HCT116 (cell line): ENCODE measurements around the gene APH1B. TPM values are rescaled to one million over a fixed set of nuclear protein-coding genes. Genes with fewer than 3 reads are reported as not detected.

Source experiments
- ATAC-seq: fragments of 200-7000 bp; cut with Tn5 transposase; 2 replicates; pipeline ENCODE4 v1.9.1; 2020; ENCODE audit warnings: mild to moderate bottlenecking, moderate library complexity
- BruUV-seq: library from RNA; stranded (reverse); fragments of 400-500 nt; replicated peaks from 2 replicates; lab custom pipeline; 2021; lab: Mats Ljungman, UMichigan
- CTCF ChIA-PET: fragments of 300-600 bp; sonication (Branson Sonifier 250); formaldehyde crosslinking; loops from one replicate; lab custom pipeline; 2021; ENCODE audit warnings: antibody characterized with exemption; lab: Charles Lee
- POLR2A ChIA-PET: fragments of 300-600, 350-600 bp; sonication (Branson Sonifier 250); formaldehyde crosslinking; loops from one replicate; lab custom pipeline; 2021; ENCODE audit warnings: antibody characterized with exemption; lab: Charles Lee
- RAD21 ChIA-PET, 2 experiments: fragments of 300-600 bp; sonication (Branson Sonifier 250); formaldehyde crosslinking; loops; one replicate each; lab custom pipeline; 2023; ENCODE audit warnings: low total read pairs in 2 of 2; ENCODE audit not compliant: uncharacterized antibody in 2 of 2, unreplicated experiment in 2 of 2, low non-redundant PET in 1 of 2; lab: Charles Lee
- DNase-seq: peaks from one replicate; pipeline ENCODE4 v3.0.0-alpha.2; 2010; ENCODE audit warnings: low read depth, low spot score
- H2AFZ ChIP-seq: fragments of 200-600 bp; shearing (Covaris generic), sonication (generic); 2 replicates; pipeline ENCODE4 v1.6.1; 2017; ENCODE audit warnings: low read depth, mixed run types, mixed read lengths, antibody characterized with exemption, low read length; ENCODE audit not compliant: poor library complexity, severe bottlenecking
- H3K27ac ChIP-seq: 2 replicates; pipeline ENCODE4 v1.5.1; 2012; ENCODE audit warnings: low read depth, low read length
- H3K27me3 ChIP-seq: fragments of 200-600 bp; sonication (generic); 2 replicates; pipeline ENCODE4 v1.6.1; 2016; ENCODE audit warnings: mixed run types, low read length, mixed read lengths; ENCODE audit not compliant: insufficient read depth
- H3K36me3 ChIP-seq, 2 experiments: fragments of 200-500 bp in 1 of 2; fragments of 200-600 bp in 1 of 2; sonication (Bioruptor generic) in 1 of 2; sonication (generic) in 1 of 2; 2 replicates each; pipeline versions ENCODE4 v1.5.1 to v1.6.1; 2014 to 2016; ENCODE audit warnings: low read length in 2 of 2, inconsistent platforms in 1 of 2, mixed read lengths in 1 of 2, mixed run types in 1 of 2; ENCODE audit not compliant: insufficient read depth in 2 of 2, control insufficient read depth in 1 of 2
- H3K4me1 ChIP-seq, 2 experiments: fragments of 200-600 bp in 1 of 2; sonication (generic) in 1 of 2; 2 replicates each; pipeline versions ENCODE4 v1.5.1 to v1.6.1; 2012 to 2017; ENCODE audit warnings: low read length in 2 of 2, inconsistent platforms in 1 of 2, mild to moderate bottlenecking in 1 of 2, mixed read lengths in 1 of 2, mixed run types in 1 of 2, moderate library complexity in 1 of 2; ENCODE audit not compliant: insufficient read depth in 2 of 2, control insufficient read depth in 1 of 2
- H3K4me2 ChIP-seq: fragments of 200-600 bp; sonication (generic); 2 replicates; pipeline ENCODE4 v1.6.1; 2017; ENCODE audit warnings: mixed run types, low read length, mixed read lengths
- H3K4me3 ChIP-seq, 2 experiments: fragments of 200-600 bp in 1 of 2; sonication (generic) in 1 of 2; replicated peaks in 1 of 2; 2 replicates each; pipeline ENCODE4 v1.5.1; 2011 to 2016; ENCODE audit warnings: low read length in 2 of 2, control low read depth in 1 of 2, low read depth in 1 of 2, mild to moderate bottlenecking in 1 of 2, mixed read lengths in 1 of 2, mixed run types in 1 of 2
- H3K79me2 ChIP-seq: fragments of 200-600 bp; sonication (generic); 2 replicates; pipeline ENCODE4 v1.6.1; 2017; ENCODE audit warnings: mild to moderate bottlenecking, mixed run types, low read length, moderate library complexity, mixed read lengths; ENCODE audit not compliant: insufficient read depth
- H3K9ac ChIP-seq: fragments of 200-600 bp; sonication (generic); 2 replicates; pipeline ENCODE4 v1.6.1; 2016; ENCODE audit warnings: low read length, mixed read lengths
- H3K9me2 ChIP-seq: fragments of 200-600 bp; sonication (generic), shearing (Covaris generic); 2 replicates; pipeline ENCODE4 v1.6.1; 2017; ENCODE audit warnings: mixed run types, mild to moderate bottlenecking, moderate library complexity; ENCODE audit not compliant: insufficient read depth
- H3K9me3 ChIP-seq, 2 experiments: fragments of 200-500 bp in 1 of 2; fragments of 200-600 bp in 1 of 2; sonication (Bioruptor generic) in 1 of 2; sonication (generic) in 1 of 2; 2 replicates each; pipeline ENCODE4 v1.6.1; 2014 to 2017; ENCODE audit warnings: low read length in 2 of 2, mixed read lengths in 2 of 2, inconsistent platforms in 1 of 2, low read depth in 1 of 2, mild to moderate bottlenecking in 1 of 2, mixed run types in 1 of 2, moderate library complexity in 1 of 2; ENCODE audit not compliant: control insufficient read depth in 1 of 2, insufficient read depth in 1 of 2
- H4K20me1 ChIP-seq: fragments of 200-600 bp; sonication (generic), shearing (Covaris generic); 2 replicates; pipeline ENCODE4 v1.6.1; 2017; ENCODE audit warnings: mixed run types, mild to moderate bottlenecking, moderate library complexity; ENCODE audit not compliant: insufficient read depth
- ATF3 ChIP-seq: IDR thresholded peaks from 2 replicates; pipeline ENCODE4 v1.6.1; 2012
- CBX3 ChIP-seq: IDR thresholded peaks from 2 replicates; pipeline ENCODE4 v1.6.1; 2012; ENCODE audit warnings: low read depth
- CEBPB ChIP-seq: IDR thresholded peaks from 2 replicates; pipeline ENCODE4 v1.6.1; 2012; ENCODE audit warnings: low read depth
- CTCF ChIP-seq, 3 experiments: fragments of 200-600 bp in 1 of 3; sonication (generic) in 1 of 3; IDR thresholded peaks in 2 of 3; conservative IDR thresholded peaks in 1 of 3; 2 replicates each; pipeline ENCODE4 v1.5.1; 2012 to 2017; ENCODE audit warnings: low read depth in 2 of 3, low read length in 2 of 3, antibody characterized with exemption in 1 of 3, borderline replicate concordance in 1 of 3, control low read depth in 1 of 3, mild to moderate bottlenecking in 1 of 3, mixed read lengths in 1 of 3, mixed run types in 1 of 3, moderate library complexity in 1 of 3; ENCODE audit not compliant: insufficient read depth in 1 of 3
- EZH2 ChIP-seq: fragments of 200-600 bp; sonication (generic); IDR thresholded peaks from 2 replicates; pipeline ENCODE4 v1.6.1; 2017; ENCODE audit warnings: antibody characterized with exemption, mixed run types
- EZH2phosphoT487 ChIP-seq: fragments of 200-600 bp; IDR thresholded peaks from 2 replicates; pipeline ENCODE4 v1.6.1; 2018; ENCODE audit warnings: antibody characterized with exemption, borderline replicate concordance
- JUND ChIP-seq: IDR thresholded peaks from 2 replicates; pipeline ENCODE4 v1.6.1; 2012
- MAX ChIP-seq: IDR thresholded peaks from 2 replicates; pipeline ENCODE4 v1.6.1; 2012
- REST ChIP-seq: IDR thresholded peaks from 2 replicates; pipeline ENCODE4 v1.6.1; 2012; ENCODE audit warnings: low read depth
- SRF ChIP-seq: IDR thresholded peaks from 2 replicates; pipeline ENCODE4 v1.6.1; 2012; ENCODE audit warnings: low read depth
- TCF7L2 ChIP-seq: IDR thresholded peaks from 2 replicates; pipeline ENCODE4 v1.7.0; 2011; ENCODE audit warnings: borderline replicate concordance, inconsistent platforms; ENCODE audit not compliant: insufficient read depth, insufficient read length; ENCODE audit errors: extremely low read depth
- ZFX ChIP-seq: fragments of 450-650 bp; IDR thresholded peaks from 2 replicates; pipeline ENCODE4 v1.6.1; 2017
- intact Hi-C: fragments of 100-400 bp; cut with micrococcal nuclease; formaldehyde crosslinking; loops from 2 replicates; pipeline ENCODE4 v1.10.0; 2022
- total RNA-seq: library from RNA; stranded (reverse); gene quantifications from one replicate; pipeline ENCODE4 v1.2.1, GENCODE V29; 2021; ENCODE audit not compliant: unreplicated experiment

APH1B gene
- total RNA-seq, 1 experiment from 2014 or later: 8.5 TPM

GRCh38 chr15:63238796-63239195, 38.6 kb upstream of the APH1B start:
- Histone ChIP-seq H3K4me2 (no peak overlapping the region), H3K4me3 (no peak overlapping the region), H3K4me1 (peaks cover 0 to 14% of the 10 kb centered on the region in 2 experiments; a peak in 2 of 4 replicates), H3K27ac (no peak overlapping the region), H3K36me3 (no peaks in the 10 kb centered on the region), H3K9ac (no peak overlapping the region), H3K79me2 (no peaks in the 10 kb centered on the region), H2AFZ (no peak overlapping the region), H4K20me1 (no peaks in the 10 kb centered on the region), H3K27me3 (no peaks in the 10 kb centered on the region), H3K9me2 (no peaks in the 10 kb centered on the region)
- DNase-seq (no peak), ATAC-seq (no peak)
- CTCF ChIA-PET: no interaction called here
- intact Hi-C loops: no loop called here
- RAD21 ChIA-PET: no interaction called here
- BruUV-seq: no TSS peak
- TF ChIP-seq TCF7L2: no peak
- TF ChIP-seq CBX3: no peak
- no peak for TF ChIP-seq CTCF (IDR thresholded peaks at IDR 0.05 in 2 of 3, conservative IDR thresholded peaks at IDR 0.05 in 1 of 3; ENCODE audit: borderline replicate concordance in 1 of 3, insufficient read depth in 1 of 3, low read depth in 2 of 3, low read length in 2 of 3)
- no peak for TF ChIP-seq SRF
- no peak for TF ChIP-seq CEBPB
- no peak for TF ChIP-seq ZFX
- TF ChIP-seq REST: no peak
- no peak for TF ChIP-seq EZH2phosphoT487
- TF ChIP-seq EZH2: no peak
- no peak for TF ChIP-seq JUND
- TF ChIP-seq ATF3: no peak
- TF ChIP-seq MAX: no peak
- TF ChIP-seq, all 23 proteins: peak for 0
- POLR2A ChIA-PET: no interaction called here
- no peaks in the 10 kb centered on the region; a peak in 1 of 4 replicates for H3K9me3 ChIP-seq
